HFFc6 (cell line): ENCODE measurements around the gene ADGRV1. TPM values are rescaled to one million over a fixed set of nuclear protein-coding genes. Genes with fewer than 3 reads are reported as not detected.
A peak's percentile ranks its signal among the peaks of the same experiment; 100 is the strongest.

Source experiments
- DNase-seq: peaks from one replicate; pipeline ENCODE4 v3.0.0-alpha.2; 2018
- H3K27ac Mint-ChIP-seq: 2 replicates; pipeline ENCODE4 v1.8.0; 2020; ENCODE audit warnings: mild to moderate bottlenecking, mixed read lengths
- H3K27me3 Mint-ChIP-seq: 2 replicates; pipeline ENCODE4 v1.8.0; 2021; ENCODE audit warnings: mild to moderate bottlenecking, moderate library complexity, mixed read lengths; ENCODE audit not compliant: insufficient read depth
- H3K36me3 Mint-ChIP-seq: 2 replicates; pipeline ENCODE4 v1.8.0; 2021; ENCODE audit warnings: low read depth, mixed read lengths
- H3K4me1 Mint-ChIP-seq: 2 replicates; pipeline ENCODE4 v1.8.0; 2020; ENCODE audit warnings: low read depth, mixed read lengths
- H3K4me3 Mint-ChIP-seq: 2 replicates; pipeline ENCODE4 v1.8.0; 2020; ENCODE audit warnings: mild to moderate bottlenecking, moderate library complexity, mixed read lengths
- H3K9me3 Mint-ChIP-seq: 2 replicates; pipeline ENCODE4 v1.8.0; 2020; ENCODE audit warnings: mild to moderate bottlenecking, mixed read lengths
- total RNA-seq, 6 experiments: library from RNA; stranded (reverse); fragmentation: NEBNext Ultra II Directional; extraction: Animal tissue kit (Norgen Biotek cat#: 25700); gene quantifications; 2 replicates in 1 of 6; 3 replicates in 5 of 6; pipeline ENCODE4 v1.2.3, GENCODE V29; 2021
- TF ChIP-seq, protein P1 (sequence below): fragments of 200-600 bp; sonication (generic); IDR thresholded peaks from 2 replicates; pipeline ENCODE4 v1.5.0; 2021; ENCODE audit warnings: antibody characterized with exemption, mild to moderate bottlenecking

ADGRV1 gene
- total RNA-seq, 6 experiments from 2014 or later = not detected

DNA sequence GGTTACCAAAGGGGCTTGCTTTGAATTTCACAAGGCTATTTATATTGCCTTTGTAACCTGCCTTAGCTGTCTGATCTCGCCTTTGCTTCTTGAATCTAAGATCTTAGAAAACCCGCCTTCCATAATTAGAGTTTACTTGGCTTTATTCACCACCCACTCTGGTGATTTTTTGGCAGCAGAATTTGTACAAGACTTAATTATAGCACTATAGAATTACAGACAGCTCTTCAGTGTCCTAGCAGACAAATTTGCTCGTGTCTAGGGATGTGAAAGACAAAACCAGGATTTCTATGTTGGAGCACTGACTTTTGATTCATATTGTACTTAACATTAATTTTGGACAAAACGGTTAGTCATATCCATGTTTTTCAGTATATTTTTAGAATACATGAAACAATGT, 306.6 kb downstream of the ADGRV1 start:
- TF ChIP-seq, protein P1, sequence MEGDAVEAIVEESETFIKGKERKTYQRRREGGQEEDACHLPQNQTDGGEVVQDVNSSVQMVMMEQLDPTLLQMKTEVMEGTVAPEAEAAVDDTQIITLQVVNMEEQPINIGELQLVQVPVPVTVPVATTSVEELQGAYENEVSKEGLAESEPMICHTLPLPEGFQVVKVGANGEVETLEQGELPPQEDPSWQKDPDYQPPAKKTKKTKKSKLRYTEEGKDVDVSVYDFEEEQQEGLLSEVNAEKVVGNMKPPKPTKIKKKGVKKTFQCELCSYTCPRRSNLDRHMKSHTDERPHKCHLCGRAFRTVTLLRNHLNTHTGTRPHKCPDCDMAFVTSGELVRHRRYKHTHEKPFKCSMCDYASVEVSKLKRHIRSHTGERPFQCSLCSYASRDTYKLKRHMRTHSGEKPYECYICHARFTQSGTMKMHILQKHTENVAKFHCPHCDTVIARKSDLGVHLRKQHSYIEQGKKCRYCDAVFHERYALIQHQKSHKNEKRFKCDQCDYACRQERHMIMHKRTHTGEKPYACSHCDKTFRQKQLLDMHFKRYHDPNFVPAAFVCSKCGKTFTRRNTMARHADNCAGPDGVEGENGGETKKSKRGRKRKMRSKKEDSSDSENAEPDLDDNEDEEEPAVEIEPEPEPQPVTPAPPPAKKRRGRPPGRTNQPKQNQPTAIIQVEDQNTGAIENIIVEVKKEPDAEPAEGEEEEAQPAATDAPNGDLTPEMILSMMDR = no peak
- Mint-ChIP-seq H3K4me3 (no peak overlapping the region), H3K27me3 (peaks cover 2% of the 10 kb centered on the region; the same call in 1 of the 2 replicates), H3K36me3 (no peaks in the 10 kb centered on the region), H3K9me3 (no peaks in the 10 kb centered on the region), H3K4me1 (no peaks in the 10 kb centered on the region), H3K27ac (no peak overlapping the region)
- DNase-seq = no peak

DNA sequence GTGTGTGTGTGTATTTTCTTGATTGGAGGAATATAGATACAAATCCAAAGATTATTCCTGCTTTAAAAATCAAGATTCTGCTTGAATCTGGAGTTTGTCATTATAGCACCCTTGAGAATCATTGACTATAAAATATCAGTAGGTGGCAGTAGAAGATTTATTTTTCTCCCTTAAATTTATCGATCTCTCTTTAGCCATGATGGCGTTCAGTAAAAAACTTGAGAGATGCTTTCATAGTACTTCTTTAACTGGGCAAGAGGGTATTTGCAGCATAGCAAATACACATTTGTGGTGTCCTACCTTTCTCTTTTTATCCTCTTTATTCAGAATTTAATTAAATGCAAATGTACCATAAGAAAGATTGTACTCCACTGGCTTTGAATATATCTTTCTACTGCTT, 307.7 kb downstream of the ADGRV1 start:
- H3K27ac Mint-ChIP-seq = no peak overlapping the region
- no peak overlapping the region for H3K4me3 Mint-ChIP-seq
- DNase-seq = peak; percentile 23
- TF ChIP-seq, protein P1 = peak; percentile 73
- no peaks in the 10 kb centered on the region for H3K36me3 Mint-ChIP-seq
- no peaks in the 10 kb centered on the region for H3K4me1 Mint-ChIP-seq
- peaks cover 3% of the 10 kb centered on the region; the same call in 1 of the 2 replicates for H3K27me3 Mint-ChIP-seq
- H3K9me3 Mint-ChIP-seq = no peaks in the 10 kb centered on the region

DNA sequence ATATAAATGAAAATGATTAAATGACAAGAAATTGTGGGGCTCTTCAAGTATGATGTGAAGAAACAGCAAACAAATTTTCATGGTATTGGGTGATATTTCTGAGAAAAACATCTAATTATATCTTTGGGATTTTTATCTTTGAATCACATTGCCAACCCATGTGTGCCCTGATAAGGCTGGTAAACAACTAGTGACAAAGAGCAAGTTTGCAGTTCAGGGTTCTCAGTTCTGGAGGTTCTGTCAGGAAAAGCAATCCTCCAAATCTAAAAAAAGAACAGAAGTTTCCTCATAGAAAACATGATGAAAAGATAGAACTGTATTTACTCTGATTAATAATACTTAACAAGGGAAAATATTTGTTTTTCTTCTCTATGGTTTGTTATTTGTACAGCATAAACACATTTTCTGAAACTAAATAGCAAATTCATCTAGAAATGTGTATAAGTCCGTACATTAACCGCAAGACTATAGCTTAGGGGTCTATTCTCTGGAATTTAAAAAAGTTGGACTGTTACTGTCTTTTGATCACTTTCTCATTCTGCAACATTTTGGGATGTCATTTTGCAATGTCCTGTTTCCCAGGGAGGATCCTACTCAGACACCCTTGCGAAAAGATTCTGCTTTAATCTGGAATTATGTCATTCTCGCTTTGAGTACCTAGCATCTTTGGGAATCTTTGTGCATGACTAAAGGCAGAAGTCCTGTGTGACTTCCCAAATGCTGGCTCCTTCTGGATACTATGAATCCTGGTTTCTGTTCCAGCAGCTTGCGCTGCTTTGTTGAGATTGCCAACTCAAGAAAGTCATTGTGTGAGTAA, 308.5 kb downstream of the ADGRV1 start:
- no peak overlapping the region for H3K4me3 Mint-ChIP-seq
- DNase-seq = no peak
- no peaks in the 10 kb centered on the region for H3K36me3 Mint-ChIP-seq
- TF ChIP-seq, protein P1 = no peak
- H3K9me3 Mint-ChIP-seq = no peaks in the 10 kb centered on the region
- no peaks in the 10 kb centered on the region for H3K4me1 Mint-ChIP-seq
- no peak overlapping the region for H3K27ac Mint-ChIP-seq
- H3K27me3 Mint-ChIP-seq = peaks cover 3% of the 10 kb centered on the region; the same call in 1 of the 2 replicates

DNA sequence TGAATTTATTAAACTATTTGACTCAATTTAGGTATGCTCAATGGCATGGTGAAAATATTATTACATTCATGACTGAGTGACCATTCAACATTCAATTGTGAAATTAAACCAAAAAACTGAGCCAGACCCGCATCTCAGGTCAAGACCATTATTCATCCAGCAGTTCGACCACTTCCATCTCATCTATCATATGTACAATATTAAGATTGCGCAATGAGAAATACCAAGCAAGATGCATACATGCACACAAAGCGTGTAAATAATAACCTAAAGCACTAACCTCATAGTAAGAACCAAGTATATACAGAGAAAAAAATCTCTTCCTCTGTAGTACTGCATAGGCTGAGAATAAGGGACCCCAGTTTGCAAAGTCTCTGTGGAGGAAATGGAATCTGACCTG, 310.2 kb downstream of the ADGRV1 start:
- TF ChIP-seq, protein P1 = no peak
- DNase-seq = no peak
- H3K36me3 Mint-ChIP-seq = no peaks in the 10 kb centered on the region
- no peaks in the 10 kb centered on the region for H3K9me3 Mint-ChIP-seq
- H3K27ac Mint-ChIP-seq = no peak overlapping the region
- H3K4me3 Mint-ChIP-seq = no peak overlapping the region
- peaks cover 4% of the 10 kb centered on the region; the same call in 1 of the 2 replicates for H3K27me3 Mint-ChIP-seq
- no peaks in the 10 kb centered on the region for H3K4me1 Mint-ChIP-seq

DNA sequence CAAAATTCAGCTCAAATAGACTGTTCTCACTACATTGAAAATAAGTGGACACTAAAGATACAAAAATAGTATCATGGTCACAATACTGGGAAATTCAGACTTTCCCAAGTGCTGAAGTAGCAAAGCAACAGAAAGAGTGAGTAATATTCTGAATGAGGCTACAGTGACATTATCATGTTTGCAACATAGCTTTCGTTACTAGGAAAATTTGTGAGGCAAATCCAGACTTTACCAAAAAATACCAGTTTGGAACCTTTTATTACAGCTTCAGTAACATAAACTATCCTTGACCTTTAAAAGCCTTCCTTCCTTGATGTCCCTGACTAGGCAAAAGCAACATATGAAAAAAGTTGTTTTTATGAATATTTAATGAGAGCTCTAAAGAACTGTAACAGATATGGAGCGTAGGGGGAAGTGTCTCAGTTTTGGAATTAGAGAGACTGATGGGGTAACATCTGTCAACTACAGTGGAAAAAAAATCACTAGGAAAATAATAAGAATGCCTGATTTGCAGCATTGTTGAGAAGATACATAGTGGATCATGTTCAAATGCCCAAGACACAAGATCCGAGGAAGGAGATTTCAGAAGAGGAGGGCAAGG, 312.9 kb downstream of the ADGRV1 start:
- TF ChIP-seq, protein P1 = no peak
- Mint-ChIP-seq H3K9me3 (no peaks in the 10 kb centered on the region), H3K27ac (no peak overlapping the region), H3K27me3 (peaks cover 10% of the 10 kb centered on the region), H3K4me1 (no peaks in the 10 kb centered on the region), H3K36me3 (no peaks in the 10 kb centered on the region), H3K4me3 (no peak overlapping the region)
- no peak for DNase-seq
